MM.1S (cell line): ENCODE data around the gene MROH2A.

Experiments
- DNase-seq: peaks from one replicate; pipeline ENCODE4 v3.0.0-alpha.2; 2015
- H2AFZ ChIP-seq: fragments of 300-600 bp; sonication (generic); 2 replicates; pipeline ENCODE4 v1.6.0; 2016; ENCODE audit warnings: antibody characterized with exemption, low read length
- H3F3A ChIP-seq: fragments of 300-600 bp; sonication (generic); 2 replicates; pipeline ENCODE4 v1.6.1; 2016; ENCODE audit warnings: mild to moderate bottlenecking, antibody characterized with exemption, low read length, moderate library complexity, mixed read lengths; ENCODE audit not compliant: insufficient read depth
- H3K27ac ChIP-seq: fragments of 300-600 bp; sonication (generic); 2 replicates; pipeline ENCODE4 v1.5.1; 2016; ENCODE audit warnings: mild to moderate bottlenecking, low read length
- H3K27me3 ChIP-seq: fragments of 300-600 bp; sonication (generic); replicated peaks from 2 replicates; pipeline ENCODE4 v1.6.0; 2016; ENCODE audit warnings: low read length; ENCODE audit not compliant: insufficient read depth
- H3K36me3 ChIP-seq: fragments of 300-600 bp; sonication (generic); replicated peaks from 2 replicates; pipeline ENCODE4 v1.6.1; 2016; ENCODE audit warnings: mild to moderate bottlenecking, low read length, mixed read lengths; ENCODE audit not compliant: insufficient read depth
- H3K4me1 ChIP-seq: fragments of 300-600 bp; sonication (generic); 2 replicates; pipeline ENCODE4 v1.6.1; 2016; ENCODE audit warnings: low read length, mixed read lengths
- H3K4me2 ChIP-seq: fragments of 300-600 bp; sonication (generic); 2 replicates; pipeline ENCODE4 v1.6.0; 2016; ENCODE audit warnings: low read depth, low read length
- H3K4me3 ChIP-seq: fragments of 300-600 bp; sonication (generic); 2 replicates; pipeline ENCODE4 v1.5.1; 2016; ENCODE audit warnings: low read length, mixed read lengths
- H3K79me2 ChIP-seq: fragments of 300-600 bp; sonication (generic); 2 replicates; pipeline ENCODE4 v1.6.1; 2016; ENCODE audit warnings: mixed run types, low read length, mixed read lengths
- H3K9ac ChIP-seq: fragments of 300-600 bp; sonication (generic); 2 replicates; pipeline ENCODE4 v1.6.1; 2016; ENCODE audit warnings: low read length, mixed read lengths
- H3K9me2 ChIP-seq: fragments of 300-600 bp; sonication (generic); replicated peaks from 2 replicates; pipeline ENCODE4 v1.6.1; 2016; ENCODE audit warnings: mild to moderate bottlenecking, low read length, mixed read lengths; ENCODE audit not compliant: insufficient read depth
- H3K9me3 ChIP-seq: fragments of 300-600 bp; sonication (generic); replicated peaks from 2 replicates; pipeline ENCODE4 v1.6.1; 2016; ENCODE audit warnings: mild to moderate bottlenecking, low read length, mixed read lengths; ENCODE audit not compliant: insufficient read depth
- H4K20me1 ChIP-seq: fragments of 300-600 bp; sonication (generic); 2 replicates; pipeline ENCODE4 v1.6.1; 2016; ENCODE audit warnings: mild to moderate bottlenecking, low read length, moderate library complexity, mixed read lengths; ENCODE audit not compliant: insufficient read depth
- CTCF ChIP-seq: fragments of 300-600 bp; sonication (generic); IDR thresholded peaks from 2 replicates; pipeline ENCODE4 v1.5.1; 2016; ENCODE audit warnings: antibody characterized with exemption, low read length, mixed read lengths
- EZH2 ChIP-seq: fragments of 300-600 bp; sonication (generic); optimal IDR thresholded peaks from 2 replicates; pipeline ENCODE3; 2017; ENCODE audit warnings: low read depth, mild to moderate bottlenecking, antibody characterized with exemption, low read length, mixed read lengths
- EZH2phosphoT487 ChIP-seq: fragments of 300-600 bp; sonication (generic); IDR thresholded peaks from 2 replicates; pipeline ENCODE4 v1.6.1; 2018; ENCODE audit warnings: antibody characterized with exemption, low read length

MROH2A gene

GRCh38 chr2:233779722-233780121 lies 1.6 kb downstream of the MROH2A start:
- DNase-seq: no peak
- no peak overlapping the region for H3K4me2 ChIP-seq
- H3K36me3 ChIP-seq: no peaks in the 10 kb centered on the region
- no peak overlapping the region for H3K4me3 ChIP-seq
- no peak overlapping the region for H3K27ac ChIP-seq
- no peaks in the 10 kb centered on the region for H3K9me3 ChIP-seq
- no peak overlapping the region for H2AFZ ChIP-seq
- H3K9ac ChIP-seq: no peak overlapping the region
- TF ChIP-seq CTCF: no peak
- TF ChIP-seq EZH2phosphoT487: no peak
- TF ChIP-seq EZH2: no peak
- no peaks in the 10 kb centered on the region for H3K27me3 ChIP-seq
- no peaks in the 10 kb centered on the region for H4K20me1 ChIP-seq
- no peaks in the 10 kb centered on the region for H3F3A ChIP-seq
- no peaks in the 10 kb centered on the region for H3K9me2 ChIP-seq
- H3K79me2 ChIP-seq: no peaks in the 10 kb centered on the region
- H3K4me1 ChIP-seq: no peaks in the 10 kb centered on the region

- DNase-seq: no peak
- H3F3A ChIP-seq: no peaks in the 10 kb centered on the region
- TF ChIP-seq EZH2phosphoT487 (no peak), EZH2 (no peak), CTCF (no peak)
- H3K4me2 ChIP-seq: no peak overlapping the region
- no peaks in the 10 kb centered on the region for H3K27me3 ChIP-seq
- no peak overlapping the region for H2AFZ ChIP-seq
- H3K9me2 ChIP-seq: no peaks in the 10 kb centered on the region
- no peak overlapping the region for H3K9ac ChIP-seq
- no peaks in the 10 kb centered on the region for H3K9me3 ChIP-seq
- H3K4me3 ChIP-seq: no peak overlapping the region
- H3K36me3 ChIP-seq: no peaks in the 10 kb centered on the region
- H4K20me1 ChIP-seq: no peaks in the 10 kb centered on the region
- H3K27ac ChIP-seq: no peak overlapping the region
- no peaks in the 10 kb centered on the region for H3K4me1 ChIP-seq
- H3K79me2 ChIP-seq: no peaks in the 10 kb centered on the region
Observed at GRCh38 chr2:233780771-233781170, 2.6 kb downstream of the MROH2A start.

- H3K4me3 ChIP-seq: no peak overlapping the region
- no peak overlapping the region for H3K9ac ChIP-seq
- DNase-seq: no peak
- H3K36me3 ChIP-seq: no peaks in the 10 kb centered on the region
- H3K4me1 ChIP-seq: no peaks in the 10 kb centered on the region
- no peak overlapping the region for H3K27ac ChIP-seq
- H4K20me1 ChIP-seq: no peaks in the 10 kb centered on the region
- H2AFZ ChIP-seq: no peak overlapping the region
- no peaks in the 10 kb centered on the region for H3K79me2 ChIP-seq
- TF ChIP-seq CTCF: no peak
- TF ChIP-seq EZH2phosphoT487: no peak
- TF ChIP-seq EZH2: no peak
- H3K9me3 ChIP-seq: no peaks in the 10 kb centered on the region
- H3K27me3 ChIP-seq: no peaks in the 10 kb centered on the region
- H3F3A ChIP-seq: no peaks in the 10 kb centered on the region
- no peak overlapping the region for H3K4me2 ChIP-seq
- no peaks in the 10 kb centered on the region for H3K9me2 ChIP-seq
Observed at GRCh38 chr2:233789554-233789953, 11.4 kb downstream of the MROH2A start.
